OCI-LY7 (cell line): Measurements from ENCODE around the gene DNMT3A. TPM values are rescaled to one million over a fixed set of nuclear protein-coding genes. Genes with fewer than 3 reads are reported as not detected.

Source experiments
- BruUV-seq: library from RNA; stranded (reverse); fragments of 400-500 nt; replicated peaks from 2 replicates; lab custom pipeline; 2021; lab: Mats Ljungman, UMichigan
- CTCF ChIA-PET: fragments of 300-600 bp; sonication (Branson Sonifier 250); formaldehyde crosslinking; loops from one replicate; lab custom pipeline; 2022; ENCODE audit warnings: antibody characterized with exemption; ENCODE audit not compliant: unreplicated experiment; lab: Charles Lee
- POLR2A ChIA-PET: fragments of 300-600 bp; sonication (Branson Sonifier 250); formaldehyde crosslinking; loops from one replicate; lab custom pipeline; 2022; ENCODE audit warnings: antibody characterized with exemption; lab: Charles Lee
- DNase-seq: peaks from one replicate; pipeline ENCODE4 v3.0.0-alpha.2; 2015; ENCODE audit warnings: low spot score
- H2AFZ ChIP-seq: fragments of 200-600 bp; sonication (generic), shearing (Covaris generic); 2 replicates; pipeline ENCODE4 v1.6.1; 2014; ENCODE audit warnings: mild to moderate bottlenecking, antibody characterized with exemption, low read length, moderate library complexity
- H3K27ac ChIP-seq: fragments of 200-600 bp; sonication (generic); 2 replicates; pipeline ENCODE4 v1.5.1; 2014; ENCODE audit warnings: mixed run types, low read depth, mild to moderate bottlenecking, moderate library complexity, low read length, inconsistent platforms; ENCODE audit not compliant: poor library complexity, severe bottlenecking
- H3K36me3 ChIP-seq: fragments of 200-600 bp; sonication (generic); 2 replicates; pipeline ENCODE4 v1.6.1; 2014; ENCODE audit warnings: mild to moderate bottlenecking, antibody characterized with exemption, low read length, moderate library complexity, mixed read lengths; ENCODE audit not compliant: insufficient read depth
- H3K4me1 ChIP-seq: fragments of 200-600 bp; sonication (generic); 2 replicates; pipeline ENCODE4 v1.5.1; 2014; ENCODE audit warnings: mild to moderate bottlenecking, low read length; ENCODE audit not compliant: insufficient read depth, poor library complexity, severe bottlenecking
- H3K4me2 ChIP-seq: fragments of 200-600 bp; sonication (generic); 2 replicates; pipeline ENCODE4 v1.6.1; 2014; ENCODE audit warnings: mild to moderate bottlenecking, low read length
- H3K4me3 ChIP-seq: fragments of 200-600 bp; sonication (generic); 2 replicates; pipeline ENCODE4 v1.5.1; 2014; ENCODE audit warnings: mild to moderate bottlenecking, low read depth, low read length; ENCODE audit not compliant: poor library complexity, severe bottlenecking
- H3K79me2 ChIP-seq: fragments of 200-600 bp; sonication (generic); 2 replicates; pipeline ENCODE4 v1.6.1; 2016; ENCODE audit warnings: low read depth, mild to moderate bottlenecking, low read length, moderate library complexity, mixed read lengths; ENCODE audit not compliant: insufficient read depth
- H3K9me2 ChIP-seq: fragments of 200-600 bp; sonication (generic); 2 replicates; pipeline ENCODE4 v1.6.1; 2016; ENCODE audit warnings: mild to moderate bottlenecking, low read length, mixed read lengths; ENCODE audit not compliant: insufficient read depth
- H3K9me3 ChIP-seq: fragments of 200-600 bp; sonication (generic); 2 replicates; pipeline ENCODE4 v1.6.1; 2014; ENCODE audit warnings: mild to moderate bottlenecking, mixed run types, low read length, mixed read lengths
- H4K20me1 ChIP-seq: fragments of 200-600 bp; sonication (generic); 2 replicates; pipeline ENCODE4 v1.6.1; 2014; ENCODE audit warnings: mild to moderate bottlenecking, antibody characterized with exemption, low read length, moderate library complexity, mixed read lengths; ENCODE audit not compliant: insufficient read depth
- CTCF ChIP-seq: fragments of 200-600 bp; sonication (generic); conservative IDR thresholded peaks from 2 replicates; pipeline ENCODE4 v1.5.1; 2014; ENCODE audit warnings: mild to moderate bottlenecking, antibody characterized with exemption, low read length, moderate library complexity, mixed read lengths
- EZH2phosphoT487 ChIP-seq: fragments of 200-600 bp; sonication (generic); IDR thresholded peaks from 2 replicates; pipeline ENCODE4 v1.6.1; 2018; ENCODE audit warnings: low read depth, borderline replicate concordance, mild to moderate bottlenecking, mixed run types, antibody characterized with exemption, low read length, moderate library complexity, mixed read lengths
- intact Hi-C: fragments of 100-400 bp; cut with micrococcal nuclease; formaldehyde crosslinking; loops from one replicate; pipeline ENCODE4 v1.10.0; 2022; ENCODE audit not compliant: unreplicated experiment
- total RNA-seq, 2 experiments: library from RNA; depleted of rRNA in 1 of 2; stranded (reverse); fragments of >200 nt in 1 of 2; shearing (Covaris generic) in 1 of 2; gene quantifications; 2 replicates each; pipeline ENCODE4 v1.2.3, GENCODE V29; 2014 to 2022

DNMT3A gene
- total RNA-seq, 2 experiments from 2014 or later, result 2.8 to 7.3 TPM

GRCh38 chr2:25366629-25367028, 24.9 kb upstream of the DNMT3A start:
- TF ChIP-seq EZH2phosphoT487 (no peak), CTCF (no peak)
- no peaks in the 10 kb centered on the region for H3K79me2 ChIP-seq
- POLR2A ChIA-PET, result interaction anchor here (1.0 kb wide), 1 partner anchor 52 kb away, joined by 5 read pairs; no protein-coding TSS in a partner anchor
- CTCF ChIA-PET, result no interaction called here
- H4K20me1 ChIP-seq, result no peaks in the 10 kb centered on the region
- H2AFZ ChIP-seq, result no peak overlapping the region
- H3K4me3 ChIP-seq, result no peak overlapping the region
- H3K36me3 ChIP-seq, result no peaks in the 10 kb centered on the region
- H3K9me2 ChIP-seq, result no peaks in the 10 kb centered on the region
- no peaks in the 10 kb centered on the region for H3K9me3 ChIP-seq
- DNase-seq, result no peak
- no peak overlapping the region for H3K27ac ChIP-seq
- H3K4me1 ChIP-seq, result peaks cover 21% of the 10 kb centered on the region
- no peak overlapping the region for H3K4me2 ChIP-seq
- intact Hi-C loops, result no loop called here
- BruUV-seq, result no TSS peak

DNA sequence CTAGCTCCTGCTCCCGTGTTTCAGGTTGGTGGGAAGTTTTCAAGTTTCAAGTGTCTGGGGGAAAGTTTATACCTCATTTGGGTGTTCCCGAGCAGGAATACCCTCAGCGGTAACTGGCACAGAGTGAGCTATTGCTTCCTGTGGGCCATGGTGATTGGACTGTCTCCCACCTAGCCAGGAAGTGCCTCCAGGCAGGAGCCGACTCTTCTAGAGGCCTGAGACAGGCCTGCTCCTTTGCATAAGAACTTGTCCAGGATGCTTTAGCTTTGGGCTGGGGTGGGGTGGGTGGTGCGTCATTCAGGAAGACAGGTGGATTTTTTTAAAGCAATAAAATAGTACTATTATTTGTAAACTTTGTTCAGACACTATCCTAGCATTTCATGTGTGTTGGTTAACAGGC, 23.5 kb upstream of the DNMT3A start:
- ChIA-PET POLR2A (interaction anchor here (0.7 to 1.1 kb wide), 3 partner anchors 10 to 193 kb away, joined by 3 read pairs; no protein-coding TSS in a partner anchor), CTCF (interaction anchor here (0.8 to 1.7 kb wide), 2 partner anchors 10 to 54 kb away, joined by 3 to 8 read pairs; no protein-coding TSS in a partner anchor)
- BruUV-seq, result no TSS peak
- Histone ChIP-seq H4K20me1 (no peaks in the 10 kb centered on the region), H3K4me3 (no peak overlapping the region), H3K9me3 (no peaks in the 10 kb centered on the region), H3K4me1 (peaks cover 23% of the 10 kb centered on the region), H3K36me3 (no peaks in the 10 kb centered on the region), H3K4me2 (no peak overlapping the region), H3K79me2 (no peaks in the 10 kb centered on the region), H2AFZ (no peak overlapping the region), H3K27ac (no peak overlapping the region), H3K9me2 (no peaks in the 10 kb centered on the region)
- no peak for DNase-seq
- intact Hi-C loops, result no loop called here
- TF ChIP-seq EZH2phosphoT487 (no peak), CTCF (no peak)

GRCh38 chr2:25363733-25364132, 22.0 kb upstream of the DNMT3A start:
- Histone ChIP-seq H3K4me2 (no peak overlapping the region), H3K79me2 (no peaks in the 10 kb centered on the region), H3K27ac (no peak overlapping the region), H4K20me1 (no peaks in the 10 kb centered on the region), H3K9me3 (no peaks in the 10 kb centered on the region), H3K4me1 (peaks cover 23% of the 10 kb centered on the region), H2AFZ (no peak overlapping the region), H3K9me2 (no peaks in the 10 kb centered on the region), H3K4me3 (no peak overlapping the region), H3K36me3 (no peaks in the 10 kb centered on the region)
- DNase-seq, result no peak
- CTCF ChIA-PET, result no interaction called here
- intact Hi-C loops, result no loop called here
- POLR2A ChIA-PET, result interaction anchor here (2.1 to 2.2 kb wide), 2 partner anchors 13 to 18 kb away, joined by 12 to 24 read pairs; no protein-coding TSS in a partner anchor
- no TSS peak for BruUV-seq
- TF ChIP-seq EZH2phosphoT487, result no peak
- no peak for TF ChIP-seq CTCF
